Stimulated activated CD8-positive, alpha-beta memory T cell treated with anti-CD3 and anti-CD28 coated beads, Interleukin-7, amount 100 ng/mL, for 4 hours (primary cell): Measurements from ENCODE around the gene ANTXR2.
"Not testable (repeated sequence)": the region's sequence is repeated elsewhere in the genome, so short reads cannot be mapped to it uniquely, and the experiment has no call there.

Experiments used
- DNase-seq, 2 donors: peaks; one replicate each; pipeline ENCODE4 v3.0.0-alpha.2; 2020; ENCODE audit warnings: low read depth in 2 of 2

ANTXR2 gene

DNA sequence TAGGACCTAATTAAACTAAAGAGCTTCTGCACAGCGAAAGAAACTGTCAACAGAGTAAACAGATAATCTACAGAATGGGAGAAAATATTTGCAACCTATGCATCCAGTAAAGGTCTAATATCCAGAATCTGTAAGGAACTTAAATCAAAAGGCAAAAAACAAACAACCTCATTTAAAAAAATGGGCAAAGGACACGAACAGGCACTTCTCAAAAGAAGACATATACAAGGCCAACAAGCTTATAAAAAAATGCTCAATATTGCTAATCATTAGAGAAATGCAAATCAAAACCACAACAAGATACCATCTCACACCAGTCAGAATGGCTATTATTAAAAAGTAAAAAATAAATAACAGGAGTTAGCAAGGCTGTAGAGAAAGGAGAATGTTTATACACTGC, 81.9 kb downstream of the ANTXR2 start:
- not testable (repeated sequence) for DNase-seq

DNA sequence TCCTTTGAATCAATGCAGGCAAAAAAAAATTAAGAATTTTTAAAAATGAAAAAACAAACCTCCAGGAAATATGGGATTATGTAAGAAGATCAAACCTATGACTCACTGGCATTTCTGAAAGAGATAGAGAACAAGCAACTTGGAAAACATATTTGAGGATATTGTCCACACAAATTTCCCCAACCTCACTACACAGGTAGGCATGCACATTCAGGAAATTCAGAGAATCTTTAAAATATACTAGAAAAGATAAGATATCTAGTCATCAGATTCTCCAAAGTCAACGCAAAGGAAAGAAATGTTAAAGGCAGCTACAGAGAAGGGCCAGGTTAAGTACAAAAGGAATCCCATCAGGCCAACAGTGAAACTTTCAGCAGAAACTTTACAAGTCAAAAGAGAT, 85.6 kb downstream of the ANTXR2 start:
- no peak for DNase-seq

- DNase-seq: no peak
Measured at GRCh38 chr4:79983431-79983830, 89.6 kb downstream of the ANTXR2 start.

DNA sequence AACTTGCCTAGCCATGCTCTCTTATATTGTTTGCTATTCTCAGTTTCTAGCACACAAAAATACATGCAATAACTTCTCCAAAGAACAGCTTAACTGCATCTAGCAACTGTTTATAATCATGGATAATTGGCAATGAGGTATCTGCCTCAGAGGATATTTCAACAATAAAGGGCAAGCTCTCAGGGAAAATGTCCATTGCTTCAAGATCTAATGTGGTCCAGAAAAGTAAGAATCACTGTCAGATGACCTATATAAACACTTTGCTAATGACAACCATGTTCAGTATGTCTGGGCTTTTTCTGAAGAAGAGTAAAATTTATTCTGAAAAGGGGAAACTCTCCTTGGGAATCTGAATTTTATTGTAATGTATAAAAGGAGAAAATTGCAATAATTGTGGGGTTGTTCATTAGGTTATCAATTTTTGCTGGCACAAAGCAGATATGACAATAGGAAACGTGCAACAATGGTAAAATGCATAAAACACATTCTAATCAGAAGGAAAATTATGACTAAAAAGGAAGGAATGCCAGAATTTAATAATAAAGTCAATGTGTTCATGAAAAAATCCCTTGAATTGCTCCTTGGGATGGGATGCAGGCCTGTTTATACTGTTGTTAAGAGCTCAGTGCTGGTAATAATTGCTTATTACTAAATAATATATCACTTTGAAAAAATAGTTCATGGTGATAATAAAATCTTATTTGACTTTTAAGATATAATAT, 90.3 kb downstream of the ANTXR2 start:
- DNase-seq: no peak

DNA sequence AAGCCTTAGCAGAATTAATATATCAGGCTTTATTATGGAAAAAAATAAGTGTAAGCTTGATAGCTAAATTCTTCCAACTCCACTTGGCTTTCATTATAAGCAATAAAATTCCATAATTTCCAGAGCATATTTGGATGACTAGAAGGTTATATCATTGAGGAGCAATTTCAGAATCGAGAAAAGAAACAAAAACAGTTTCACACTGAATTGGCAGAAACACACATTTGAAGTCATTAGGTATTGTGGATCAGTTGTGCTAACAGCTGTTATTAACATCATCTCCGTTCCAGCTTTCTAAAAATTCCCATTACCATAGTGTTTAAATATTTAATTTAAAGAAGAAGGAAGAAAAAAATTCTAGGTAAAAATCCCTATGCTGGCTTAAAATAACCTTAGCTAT, 92.6 kb downstream of the ANTXR2 start:
- no peak for DNase-seq

- no peak for DNase-seq
Measured at GRCh38 chr4:79979785-79980437, 93.1 kb downstream of the ANTXR2 start.

DNA sequence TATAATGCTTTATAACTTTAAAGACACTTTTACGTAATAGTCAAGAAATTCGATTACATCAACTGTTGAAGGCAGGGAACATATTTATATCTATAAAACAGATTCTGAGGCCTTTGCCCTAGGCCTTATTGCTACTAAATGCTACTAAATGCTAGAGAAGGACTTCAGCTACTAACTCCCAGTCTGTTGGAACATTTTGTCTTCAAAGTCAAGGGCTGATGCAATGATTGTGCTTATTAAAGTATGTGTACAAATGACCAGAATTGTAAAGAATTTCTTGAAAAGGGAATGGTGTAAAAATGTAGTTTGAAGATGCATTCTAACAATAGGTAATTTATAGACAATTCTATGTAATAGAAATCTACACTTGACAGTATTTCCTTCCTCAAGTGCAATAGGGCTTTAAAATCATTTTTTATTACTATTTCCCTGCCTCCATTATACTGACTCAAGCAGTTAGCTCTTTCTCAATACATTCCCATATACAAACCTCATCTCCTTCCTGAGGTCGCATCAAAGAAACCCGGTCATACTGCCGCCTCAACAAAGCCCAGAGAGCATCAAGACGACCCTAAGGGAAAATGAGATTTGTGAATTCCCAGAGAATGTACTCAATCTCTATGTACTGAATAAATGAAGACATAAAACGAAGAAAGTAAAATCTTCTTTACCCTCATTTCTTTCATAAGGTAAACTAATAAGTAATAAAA, 95.7 kb downstream of the ANTXR2 start:
- DNase-seq: no peak

- no peak for DNase-seq
Measured at GRCh38 chr4:79964400-79965211, 108.4 kb downstream of the ANTXR2 start.

- DNase-seq: no peak
Measured at GRCh38 chr4:79964020-79964399, 109.0 kb downstream of the ANTXR2 start.

DNA sequence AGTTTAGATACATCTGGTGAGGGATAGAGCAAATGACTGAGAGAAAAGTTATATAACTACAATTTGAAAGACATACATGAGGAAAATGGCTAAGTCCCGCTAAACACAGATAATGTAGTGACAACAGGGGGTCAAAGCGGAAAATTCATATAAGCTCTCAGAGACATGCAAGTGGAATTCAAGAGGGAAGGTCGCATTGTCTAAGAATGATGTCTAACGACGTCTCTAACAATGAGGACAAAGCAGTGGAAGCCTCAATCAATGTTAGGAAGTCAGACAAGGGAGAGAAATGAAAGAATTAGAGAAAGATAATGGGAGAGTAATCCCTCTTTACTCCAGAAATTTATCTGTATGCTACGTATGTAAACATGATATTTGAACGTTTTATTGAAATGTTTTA, 113.4 kb downstream of the ANTXR2 start:
- no peak for DNase-seq

- no peak for DNase-seq
Measured at GRCh38 chr4:79958466-79959264, 114.4 kb downstream of the ANTXR2 start.

DNA sequence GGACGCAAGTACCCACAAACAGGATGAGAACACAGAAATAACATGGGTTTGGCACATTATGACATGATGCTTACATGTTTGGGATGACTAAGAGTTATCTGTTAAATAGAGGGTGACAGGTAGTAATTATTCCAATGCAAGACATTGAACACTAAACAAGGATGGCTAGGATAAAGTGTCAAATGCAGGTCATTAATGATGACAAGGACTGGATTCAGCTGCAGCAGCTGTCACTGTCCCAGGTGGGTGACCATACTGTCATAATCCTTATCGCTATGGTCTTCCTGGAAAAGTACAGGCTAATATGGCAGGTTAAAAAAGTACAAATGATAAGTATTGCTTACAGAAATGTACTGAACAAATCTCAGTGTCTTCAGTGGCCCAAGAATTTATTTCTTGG, 123.9 kb downstream of the ANTXR2 start:
- no peak for DNase-seq

- DNase-seq: no peak
Measured at GRCh38 chr4:79948739-79949138, 124.3 kb downstream of the ANTXR2 start.

DNA sequence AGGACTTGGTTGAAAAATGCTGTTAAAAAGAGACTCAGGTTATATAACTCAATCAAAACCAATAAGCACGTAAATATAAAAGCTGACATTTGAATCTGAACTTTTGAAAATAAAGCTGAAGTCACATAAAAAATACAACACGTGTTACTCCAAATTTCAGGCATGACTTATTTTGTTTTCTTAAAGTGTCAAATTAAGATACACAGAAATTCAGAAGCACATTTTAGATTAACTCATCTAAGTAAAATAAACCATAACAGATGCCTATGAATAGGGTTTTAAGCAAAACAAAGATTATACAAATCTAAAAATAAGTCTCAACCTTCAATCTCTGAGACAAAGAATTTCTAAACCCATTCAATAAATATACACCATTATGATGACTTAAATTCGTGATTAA, 124.8 kb downstream of the ANTXR2 start:
- DNase-seq: no peak

DNA sequence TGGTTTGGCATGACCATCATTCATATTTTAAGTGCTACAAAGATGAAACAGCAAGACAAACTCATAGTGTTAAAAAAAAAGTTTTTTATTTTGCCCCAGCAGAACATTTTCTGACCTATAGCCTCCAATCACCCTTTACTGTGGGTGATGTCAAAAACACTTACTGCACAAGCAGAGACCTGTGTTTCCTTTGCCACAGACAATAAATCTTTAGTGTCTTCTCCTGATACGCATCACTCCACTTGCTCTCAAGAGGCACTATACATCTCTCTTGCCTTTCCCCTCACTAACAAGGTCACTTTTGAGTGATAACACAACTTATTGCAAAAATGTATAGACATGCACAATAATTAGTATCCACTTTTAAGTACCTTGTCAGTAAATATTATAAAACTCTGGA, 125.6 kb downstream of the ANTXR2 start:
- DNase-seq: no peak

DNA sequence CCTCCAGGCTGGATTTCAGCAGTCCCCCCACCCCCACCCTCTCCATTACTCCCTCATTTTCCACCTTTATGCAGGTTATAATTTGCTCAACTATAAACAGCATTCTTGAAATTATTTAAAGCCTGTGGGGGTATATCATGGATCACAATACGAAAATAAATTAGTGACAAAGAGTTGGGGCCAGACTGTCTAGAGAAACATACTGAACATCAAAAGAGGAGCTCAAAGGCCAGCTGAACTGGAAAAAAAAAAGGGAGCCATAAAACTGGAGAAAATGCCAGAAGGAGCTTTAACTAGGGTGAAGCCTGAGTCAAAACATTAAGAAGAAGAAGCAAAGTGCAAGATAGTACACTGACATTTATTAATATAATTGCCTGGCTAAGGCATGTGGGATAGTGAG, 137.8 kb downstream of the ANTXR2 start:
- no peak for DNase-seq

DNA sequence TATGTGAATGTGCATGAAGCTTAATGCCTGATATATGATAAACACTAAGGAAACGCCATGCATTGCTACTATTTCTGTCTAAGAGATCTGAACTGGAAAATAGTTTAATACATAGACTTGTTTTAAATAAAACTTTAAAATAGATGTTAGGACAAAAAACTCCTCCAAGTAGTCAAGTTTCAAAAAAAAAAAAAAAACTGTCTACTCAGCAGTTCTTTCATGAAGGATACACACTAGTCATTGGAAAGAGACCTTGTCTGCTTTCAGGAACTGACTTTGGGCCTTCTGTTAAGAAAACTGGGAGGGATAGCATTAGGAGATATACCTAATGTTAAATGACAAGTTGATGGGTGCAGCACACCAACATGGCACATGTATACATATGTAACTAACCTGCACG, 138.4 kb downstream of the ANTXR2 start:
- no peak for DNase-seq

- no peak for DNase-seq
Measured at GRCh38 chr4:79927931-79928330, 145.1 kb downstream of the ANTXR2 start.

GRCh38 chr4:79923281-79923680, 149.7 kb downstream of the ANTXR2 start:
- no peak for DNase-seq

DNA sequence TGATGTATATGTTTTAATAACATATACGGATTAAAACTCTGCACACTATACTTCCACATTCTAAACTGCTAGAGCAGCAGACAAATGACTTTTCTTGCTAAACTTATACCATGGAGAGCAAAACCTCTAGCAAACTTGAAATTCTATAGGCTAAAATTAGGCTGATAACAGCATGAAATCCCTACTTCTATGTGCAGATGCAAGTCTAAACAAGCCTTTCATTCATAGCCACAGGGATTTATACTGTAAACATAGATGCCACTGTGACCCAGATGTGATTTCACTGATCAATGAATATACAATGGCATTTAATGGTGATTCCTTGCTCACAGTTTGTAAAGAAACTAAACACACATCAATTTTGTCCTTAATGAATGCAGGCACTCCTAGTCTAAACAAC, 151.0 kb downstream of the ANTXR2 start:
- no peak for DNase-seq

DNA sequence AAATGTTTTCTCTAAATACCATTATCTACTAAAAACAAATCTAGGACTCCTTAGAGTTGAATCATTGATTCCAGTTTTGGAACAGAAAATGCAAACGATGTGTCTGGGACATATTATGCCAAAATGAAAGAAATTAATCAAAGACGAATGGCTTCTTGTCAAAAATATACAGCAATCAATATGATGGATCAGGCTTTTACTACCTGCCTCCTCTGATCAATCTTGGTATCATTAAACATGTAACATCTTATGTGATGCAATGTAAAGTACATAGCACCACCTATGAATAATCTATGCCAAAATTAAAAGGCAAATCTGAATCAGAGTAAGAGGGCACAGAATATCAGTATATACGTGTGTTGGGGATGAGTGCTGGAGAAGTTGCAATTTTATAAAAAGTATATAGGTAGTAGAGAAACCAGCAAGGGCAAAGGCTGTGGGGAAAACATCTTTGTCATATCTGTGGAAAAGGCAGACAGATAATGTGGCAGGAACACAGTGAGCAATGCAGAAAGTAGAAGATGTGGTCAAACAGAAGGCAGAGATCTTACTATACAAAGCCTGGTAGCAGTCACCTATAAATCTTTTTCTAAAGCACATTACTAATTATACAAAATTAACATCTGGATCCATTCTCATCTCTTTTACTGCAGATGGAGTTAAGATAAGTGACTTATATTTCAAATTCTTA, 152.7 kb downstream of the ANTXR2 start:
- no peak for DNase-seq
